NT2/D1 (cell line): Measurements from ENCODE around the gene RND2.
"Not testable (repeated sequence)": the region's sequence is repeated elsewhere in the genome, so short reads cannot be mapped to it uniquely, and the experiment has no call there.

Experiments used
- SUZ12 ChIP-seq: IDR thresholded peaks from 2 replicates; pipeline ENCODE4 v1.6.1; 2011; ENCODE audit not compliant: insufficient read length, insufficient read depth; ENCODE audit errors: extremely low read depth
- YY1 ChIP-seq: IDR thresholded peaks from 2 replicates; pipeline ENCODE4 v1.6.1; 2011; ENCODE audit not compliant: insufficient read length, insufficient read depth
- ZNF274 ChIP-seq: IDR thresholded peaks from 2 replicates; pipeline ENCODE4 v1.6.1; 2011; ENCODE audit warnings: mild to moderate bottlenecking, low read depth, low read length

DNA sequence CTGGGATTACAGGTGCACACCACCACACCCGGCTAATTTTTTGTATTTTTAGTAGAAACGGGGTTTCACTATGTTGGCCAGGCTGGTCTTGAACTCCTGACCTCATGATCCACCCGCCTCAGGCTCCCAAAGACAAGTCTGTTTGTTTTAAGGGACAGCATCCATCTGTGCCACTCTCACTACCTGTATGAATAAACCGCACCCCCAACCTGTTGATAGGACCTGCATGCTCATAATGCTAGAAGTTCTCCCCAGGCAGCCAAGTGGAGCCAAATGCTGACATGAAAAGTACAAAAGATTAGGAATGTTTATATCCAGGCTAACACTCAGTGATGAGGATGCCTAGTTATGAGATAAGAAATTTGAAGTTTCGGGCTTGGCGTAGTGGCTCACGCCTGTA, 28.0 kb downstream of the RND2 start:
- not testable (repeated sequence) for TF ChIP-seq ZNF274, YY1, SUZ12
